22Rv1 (cell line): ENCODE results near the gene TET3.

Source experiments
- ZFX ChIP-seq: fragments of 450-650 bp; IDR thresholded peaks from 2 replicates; pipeline ENCODE4 v1.6.1; 2017; ENCODE audit warnings: antibody characterized with exemption, borderline replicate concordance
- TF ChIP-seq, protein P1 (sequence below): fragments of 450-650 bp; IDR thresholded peaks from 2 replicates; pipeline ENCODE4 v1.5.1; 2017; ENCODE audit warnings: mild to moderate bottlenecking

DNA sequence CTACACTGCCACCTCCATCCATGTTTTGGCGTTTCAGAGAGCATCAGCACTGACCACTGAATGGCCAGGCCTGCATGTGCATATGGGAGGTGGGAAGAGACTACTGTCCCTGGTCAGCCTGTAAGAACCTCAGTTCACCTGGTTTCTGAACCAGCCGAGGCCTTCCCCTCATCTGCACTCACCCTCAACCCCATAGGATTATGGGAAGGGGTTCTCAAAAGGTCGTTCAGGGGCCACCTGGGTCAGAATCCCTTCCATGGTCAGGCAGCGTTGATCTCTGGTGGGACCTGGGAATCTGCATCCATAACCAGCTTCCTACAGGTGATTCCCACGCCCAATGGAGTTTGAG lies 36.7 kb downstream of the TET3 start:
- TF ChIP-seq, protein P1, sequence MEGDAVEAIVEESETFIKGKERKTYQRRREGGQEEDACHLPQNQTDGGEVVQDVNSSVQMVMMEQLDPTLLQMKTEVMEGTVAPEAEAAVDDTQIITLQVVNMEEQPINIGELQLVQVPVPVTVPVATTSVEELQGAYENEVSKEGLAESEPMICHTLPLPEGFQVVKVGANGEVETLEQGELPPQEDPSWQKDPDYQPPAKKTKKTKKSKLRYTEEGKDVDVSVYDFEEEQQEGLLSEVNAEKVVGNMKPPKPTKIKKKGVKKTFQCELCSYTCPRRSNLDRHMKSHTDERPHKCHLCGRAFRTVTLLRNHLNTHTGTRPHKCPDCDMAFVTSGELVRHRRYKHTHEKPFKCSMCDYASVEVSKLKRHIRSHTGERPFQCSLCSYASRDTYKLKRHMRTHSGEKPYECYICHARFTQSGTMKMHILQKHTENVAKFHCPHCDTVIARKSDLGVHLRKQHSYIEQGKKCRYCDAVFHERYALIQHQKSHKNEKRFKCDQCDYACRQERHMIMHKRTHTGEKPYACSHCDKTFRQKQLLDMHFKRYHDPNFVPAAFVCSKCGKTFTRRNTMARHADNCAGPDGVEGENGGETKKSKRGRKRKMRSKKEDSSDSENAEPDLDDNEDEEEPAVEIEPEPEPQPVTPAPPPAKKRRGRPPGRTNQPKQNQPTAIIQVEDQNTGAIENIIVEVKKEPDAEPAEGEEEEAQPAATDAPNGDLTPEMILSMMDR: no peak
- TF ChIP-seq ZFX: no peak
